ENCODE results near the gene CACNA2D3.

Gene CACNA2D3

GRCh38 chr3:54294214-54294613 is 171.9 kb downstream of the CACNA2D3 start:
- no peak for DNase-seq

- DNase-seq, result peak; percentile 23
These were observed 174.2 kb downstream of the CACNA2D3 start for GRCh38 chr3:54296531-54296930.

GRCh38 chr3:54299169-54299935 is 177.0 kb downstream of the CACNA2D3 start:
- no peak for DNase-seq

GRCh38 chr3:54303517-54304375 is 181.4 kb downstream of the CACNA2D3 start:
- DNase-seq, result no peak

- peak; percentile 60 for DNase-seq
These were observed 182.5 kb downstream of the CACNA2D3 start for GRCh38 chr3:54304877-54305276.

- no peak for DNase-seq
These were observed 183.2 kb downstream of the CACNA2D3 start for GRCh38 chr3:54305409-54306099.

GRCh38 chr3:54307566-54308180 is 185.3 kb downstream of the CACNA2D3 start:
- DNase-seq, result no peak

- DNase-seq, result no peak
These were observed 187.2 kb downstream of the CACNA2D3 start for GRCh38 chr3:54309601-54310000.

- DNase-seq, result no peak
These were observed 188.9 kb downstream of the CACNA2D3 start for GRCh38 chr3:54311211-54311747.

- no peak for DNase-seq
These were observed 190.0 kb downstream of the CACNA2D3 start for GRCh38 chr3:54312156-54312899.

- DNase-seq, result no peak
These were observed 191.1 kb downstream of the CACNA2D3 start for GRCh38 chr3:54313418-54313817.

GRCh38 chr3:54321520-54321919 is 199.2 kb downstream of the CACNA2D3 start:
- DNase-seq, result no peak

- DNase-seq, result peak; percentile 32
These were observed 200.0 kb downstream of the CACNA2D3 start for GRCh38 chr3:54322354-54322753.

- DNase-seq, result no peak
These were observed 201.8 kb downstream of the CACNA2D3 start for GRCh38 chr3:54324103-54324502.

GRCh38 chr3:54326951-54327350 is 204.6 kb downstream of the CACNA2D3 start:
- DNase-seq, result no peak

- no peak for DNase-seq
These were observed 209.0 kb downstream of the CACNA2D3 start for GRCh38 chr3:54331341-54331740.

GRCh38 chr3:54337846-54338245 is 215.5 kb downstream of the CACNA2D3 start:
- no peak for DNase-seq

GRCh38 chr3:54339608-54340007 is 217.3 kb downstream of the CACNA2D3 start:
- no peak for DNase-seq

GRCh38 chr3:54341811-54342210 is 219.5 kb downstream of the CACNA2D3 start:
- no peak for DNase-seq

GRCh38 chr3:54342676-54343075 is 220.3 kb downstream of the CACNA2D3 start:
- no peak for DNase-seq

GRCh38 chr3:54343495-54343894 is 221.1 kb downstream of the CACNA2D3 start:
- DNase-seq, result no peak

Measured in NCI-H2081 treated with DMSO at 0.1 percent for 48 hours (cell line).